ENCODE results near the gene ARHGAP44.

The ARHGAP44 gene

DNA sequence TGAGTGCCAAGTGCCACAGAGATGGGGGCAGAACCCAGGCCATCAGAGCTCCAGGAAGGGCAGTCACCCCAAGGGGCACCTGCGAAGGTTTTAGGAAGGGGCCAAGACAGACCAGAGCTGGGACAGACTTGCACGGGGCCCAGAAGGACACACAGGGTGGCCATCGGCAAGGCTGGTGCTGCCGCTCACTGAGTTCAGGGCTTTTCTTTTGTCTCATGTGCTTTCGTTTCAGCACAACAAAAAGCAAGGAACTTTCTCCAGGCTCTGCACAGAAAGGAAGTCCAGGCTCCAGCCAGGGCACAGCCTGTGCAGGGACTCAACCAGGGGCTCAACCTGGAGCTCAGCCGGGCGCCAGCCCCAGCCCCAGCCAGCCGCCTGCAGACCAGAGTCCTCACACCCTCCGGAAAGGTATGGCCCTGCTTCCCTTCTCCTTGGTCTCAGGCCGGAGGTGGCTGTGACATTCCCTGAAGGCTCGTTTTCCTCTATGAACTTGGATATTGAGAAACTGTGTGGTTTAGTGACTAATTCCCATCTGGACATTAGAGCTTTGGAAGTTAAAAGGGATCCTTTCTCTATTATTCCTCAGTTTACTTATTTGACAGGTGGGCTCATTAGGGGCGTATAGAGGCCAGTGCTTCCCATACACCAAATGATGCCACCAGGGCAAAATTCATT is 190.7 kb downstream of the ARHGAP44 start:
- H3K4me3 ChIP-seq (replicated peaks; ENCODE audit: insufficient read depth, low read length): no peak overlapping the region
- no peak for TF ChIP-seq GABPA (IDR thresholded peaks at IDR 0.05; ENCODE audit: low read depth)
- TF ChIP-seq SPI1 (IDR thresholded peaks at IDR 0.05; ENCODE audit: borderline replicate concordance, low read depth): no peak
- TF ChIP-seq POLR2AphosphoS5 (IDR thresholded peaks at IDR 0.05; ENCODE audit: low read depth): no peak
- TF ChIP-seq, protein P1, sequence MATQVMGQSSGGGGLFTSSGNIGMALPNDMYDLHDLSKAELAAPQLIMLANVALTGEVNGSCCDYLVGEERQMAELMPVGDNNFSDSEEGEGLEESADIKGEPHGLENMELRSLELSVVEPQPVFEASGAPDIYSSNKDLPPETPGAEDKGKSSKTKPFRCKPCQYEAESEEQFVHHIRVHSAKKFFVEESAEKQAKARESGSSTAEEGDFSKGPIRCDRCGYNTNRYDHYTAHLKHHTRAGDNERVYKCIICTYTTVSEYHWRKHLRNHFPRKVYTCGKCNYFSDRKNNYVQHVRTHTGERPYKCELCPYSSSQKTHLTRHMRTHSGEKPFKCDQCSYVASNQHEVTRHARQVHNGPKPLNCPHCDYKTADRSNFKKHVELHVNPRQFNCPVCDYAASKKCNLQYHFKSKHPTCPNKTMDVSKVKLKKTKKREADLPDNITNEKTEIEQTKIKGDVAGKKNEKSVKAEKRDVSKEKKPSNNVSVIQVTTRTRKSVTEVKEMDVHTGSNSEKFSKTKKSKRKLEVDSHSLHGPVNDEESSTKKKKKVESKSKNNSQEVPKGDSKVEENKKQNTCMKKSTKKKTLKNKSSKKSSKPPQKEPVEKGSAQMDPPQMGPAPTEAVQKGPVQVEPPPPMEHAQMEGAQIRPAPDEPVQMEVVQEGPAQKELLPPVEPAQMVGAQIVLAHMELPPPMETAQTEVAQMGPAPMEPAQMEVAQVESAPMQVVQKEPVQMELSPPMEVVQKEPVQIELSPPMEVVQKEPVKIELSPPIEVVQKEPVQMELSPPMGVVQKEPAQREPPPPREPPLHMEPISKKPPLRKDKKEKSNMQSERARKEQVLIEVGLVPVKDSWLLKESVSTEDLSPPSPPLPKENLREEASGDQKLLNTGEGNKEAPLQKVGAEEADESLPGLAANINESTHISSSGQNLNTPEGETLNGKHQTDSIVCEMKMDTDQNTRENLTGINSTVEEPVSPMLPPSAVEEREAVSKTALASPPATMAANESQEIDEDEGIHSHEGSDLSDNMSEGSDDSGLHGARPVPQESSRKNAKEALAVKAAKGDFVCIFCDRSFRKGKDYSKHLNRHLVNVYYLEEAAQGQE (IDR thresholded peaks at IDR 0.05; ENCODE audit: insufficient replicate concordance, low read depth): no peak
- no peak for TF ChIP-seq CTCF (IDR thresholded peaks at IDR 0.05; ENCODE audit: insufficient read depth, low read length)
- H3K27ac ChIP-seq (replicated peaks): no peak overlapping the region
- H3K27me3 ChIP-seq (ENCODE audit: insufficient read depth, poor library complexity, severe bottlenecking): no peaks in the 10 kb centered on the region
- no peak for DNase-seq (ENCODE audit: low read depth in 1 of 2, low spot score in 1 of 2)

DNA sequence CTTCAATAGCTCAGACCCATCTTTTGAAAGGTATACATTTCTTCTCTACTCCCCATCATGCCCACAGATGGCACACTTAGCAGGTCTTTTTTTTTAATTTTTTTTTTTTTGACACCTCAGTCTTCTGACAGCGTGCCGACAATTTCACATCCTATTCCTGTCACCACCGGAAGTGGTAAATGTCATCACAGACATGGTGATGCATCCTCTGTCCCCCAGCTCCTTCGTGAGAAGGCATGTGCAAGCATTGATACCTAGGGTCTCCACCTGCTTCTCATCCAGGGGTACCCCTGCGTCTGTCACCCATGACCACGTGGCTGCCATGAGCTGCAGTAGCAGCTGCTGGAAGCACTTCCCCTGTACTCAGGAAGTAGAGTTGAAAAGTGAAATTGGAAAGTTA is 192.9 kb downstream of the ARHGAP44 start:
- TF ChIP-seq GABPA (IDR thresholded peaks at IDR 0.05; ENCODE audit: low read depth): 0 out of 2 replicates have a peak, but pooled peaks have one; percentile 42
- no peak for TF ChIP-seq SPI1 (IDR thresholded peaks at IDR 0.05; ENCODE audit: borderline replicate concordance, low read depth)
- Histone ChIP-seq H3K27me3 (ENCODE audit: insufficient read depth, poor library complexity, severe bottlenecking) (no peaks in the 10 kb centered on the region), H3K4me3 (replicated peaks; ENCODE audit: insufficient read depth, low read length) (no peak overlapping the region), H3K27ac (replicated peaks) (no peak overlapping the region)
- DNase-seq (ENCODE audit: low read depth in 1 of 2, low spot score in 1 of 2): peak; percentile 22 to 23

DNA sequence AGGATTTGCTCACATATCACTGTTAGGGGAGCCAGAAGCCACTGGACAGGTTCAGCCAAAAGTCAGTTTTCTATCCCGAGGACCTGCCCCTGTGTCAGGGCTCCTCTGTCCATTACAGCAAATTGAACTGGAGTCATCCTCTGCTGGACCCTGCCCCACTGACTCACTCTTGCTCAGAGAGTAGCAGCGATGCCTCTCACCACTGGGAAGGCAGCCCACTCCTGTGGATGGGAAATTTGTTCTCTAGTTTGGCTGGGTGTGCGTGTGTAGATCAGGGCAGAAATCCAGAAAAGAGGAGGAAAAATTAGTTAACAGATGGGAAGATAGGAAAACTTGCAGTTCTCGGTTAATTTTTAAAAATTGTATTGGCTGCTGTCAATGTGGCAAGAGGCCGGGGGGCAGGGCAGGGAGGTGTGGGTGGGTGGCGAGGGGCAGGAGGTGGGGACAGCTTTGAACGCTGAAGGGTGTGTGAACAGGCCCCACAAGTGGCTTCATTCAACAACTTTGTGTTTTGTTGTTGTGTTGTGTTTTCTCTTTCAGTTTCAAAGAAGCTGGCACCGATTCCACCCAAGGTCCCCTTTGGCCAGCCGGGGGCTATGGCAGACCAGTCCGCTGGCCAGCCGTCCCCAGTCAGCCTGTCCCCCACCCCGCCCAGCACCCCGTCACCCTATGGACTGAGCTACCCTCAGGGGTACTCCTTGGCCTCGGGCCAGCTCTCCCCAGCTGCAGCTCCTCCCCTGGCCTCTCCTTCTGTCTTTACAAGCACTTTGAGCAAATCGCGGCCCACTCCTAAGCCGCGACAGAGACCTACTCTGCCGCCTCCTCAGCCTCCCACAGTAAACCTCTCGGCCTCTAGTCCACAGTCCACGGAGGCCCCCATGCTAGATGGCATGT is 194.9 kb downstream of the ARHGAP44 start:
- Histone ChIP-seq H3K4me3 (replicated peaks; ENCODE audit: insufficient read depth, low read length) (no peak overlapping the region), H3K27me3 (ENCODE audit: insufficient read depth, poor library complexity, severe bottlenecking) (no peaks in the 10 kb centered on the region), H3K27ac (replicated peaks) (no peak overlapping the region)
- DNase-seq (ENCODE audit: low read depth in 1 of 2, low spot score in 1 of 2): no peak
- TF ChIP-seq CTCF (IDR thresholded peaks at IDR 0.05; ENCODE audit: insufficient read depth, low read length) (no peak), SPI1 (IDR thresholded peaks at IDR 0.05; ENCODE audit: borderline replicate concordance, low read depth) (no peak), GABPA (IDR thresholded peaks at IDR 0.05; ENCODE audit: low read depth) (no peak), POLR2AphosphoS5 (IDR thresholded peaks at IDR 0.05; ENCODE audit: low read depth) (no peak)
- TF ChIP-seq, protein P1 (IDR thresholded peaks at IDR 0.05; ENCODE audit: insufficient replicate concordance, low read depth): no peak
